Peyer's patch (tissue), 4 donors: ENCODE results near the gene KDM6A.

Experiments used
- CTCF ChIP-seq, 6 experiments: fragments of 450-650 bp in 4 of 6; fragments of 200-600 bp in 2 of 6; sonication (generic) in 1 of 6; IDR thresholded peaks; one replicate each; pipeline ENCODE4 v1.5.1; 2017 to 2019; ENCODE audit warnings: antibody characterized with exemption in 6 of 6, mild to moderate bottlenecking in 3 of 6, moderate library complexity in 1 of 6
- POLR2A ChIP-seq, 2 donors: fragments of 450-650 bp; IDR thresholded peaks; one replicate each; pipeline ENCODE4 v1.5.1; 2017; ENCODE audit warnings: antibody characterized with exemption in 2 of 2, mild to moderate bottlenecking in 2 of 2, moderate library complexity in 2 of 2

- TF ChIP-seq CTCF (IDR thresholded peaks at IDR 0.05) (no peak), POLR2A (IDR thresholded peaks at IDR 0.05) (no peak)
Measured at GRCh38 chrX:44906542-44906941, 33.6 kb downstream of the KDM6A start.
